ENCODE data around the gene TACR2. TPM values are rescaled to one million over a fixed set of nuclear protein-coding genes. Genes with fewer than 3 reads are reported as not detected.
A peak's percentile ranks its signal among the peaks of the same experiment; 100 is the strongest.

TACR2 gene
- total RNA-seq, 1 donor from 2014 or later = not detected

DNA sequence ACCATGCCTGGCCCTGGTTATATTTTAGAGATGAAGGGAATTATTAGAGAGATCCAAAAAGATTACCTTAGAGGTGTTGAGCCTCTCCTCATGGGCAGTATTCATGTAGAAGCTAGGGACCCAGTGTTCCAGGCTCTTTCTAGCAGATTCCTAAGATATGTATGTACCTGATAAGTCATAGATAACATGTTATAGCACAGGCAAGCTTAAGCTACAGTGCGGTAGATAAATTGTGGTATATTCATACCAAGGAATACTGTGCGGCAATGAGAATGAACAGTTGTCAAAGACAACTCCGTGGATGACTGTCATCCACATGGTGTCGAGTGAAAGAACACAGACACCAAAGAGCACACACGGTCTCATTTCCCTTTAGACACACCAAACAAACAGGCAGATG, 53.1 kb downstream of the TACR2 start:
- H3K36me3 Mint-ChIP-seq (ENCODE audit: low read depth) = peaks cover 32% of the 10 kb centered on the region
- no peaks in the 10 kb centered on the region for H3K9me3 Mint-ChIP-seq
- no peak overlapping the region for H3K27ac Mint-ChIP-seq
- H3K4me3 Mint-ChIP-seq = no peak overlapping the region
- no peaks in the 10 kb centered on the region for H3K27me3 Mint-ChIP-seq (ENCODE audit: insufficient read depth)
- H3K4me1 Mint-ChIP-seq (ENCODE audit: low read depth) = peaks cover 57% of the 10 kb centered on the region
- intact Hi-C loops (cut with micrococcal nuclease) = loop anchor here (2.0 kb wide), 1 partner anchor 45 kb away; no protein-coding TSS in a partner anchor
- DNase-seq (ENCODE audit: low spot score) = no peak

DNA sequence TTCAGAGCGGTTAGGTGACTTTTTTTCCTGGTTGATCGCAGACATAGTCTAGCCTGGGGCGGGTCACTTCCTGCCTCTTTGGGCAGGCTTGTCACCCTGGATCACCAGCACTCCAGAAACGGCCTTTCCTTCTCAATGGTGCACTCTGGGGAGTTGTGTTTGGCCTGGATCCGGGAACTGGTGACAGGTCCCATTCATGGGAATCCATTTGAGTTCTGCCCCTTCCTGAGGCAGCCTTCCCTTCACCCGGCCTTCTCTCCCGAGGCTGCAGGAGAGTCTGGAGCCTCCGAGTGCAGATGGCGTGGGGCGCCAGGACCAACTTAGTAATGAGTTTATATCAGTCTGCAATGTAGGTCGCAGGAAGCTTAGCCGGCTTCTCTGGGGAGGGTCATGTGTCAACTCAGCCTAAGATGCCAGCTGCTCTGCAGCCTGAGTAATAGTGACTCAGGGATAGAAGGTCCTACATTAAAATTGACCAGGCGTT, 54.2 kb downstream of the TACR2 start:
- Mint-ChIP-seq H3K36me3 (ENCODE audit: low read depth) (peaks cover 29% of the 10 kb centered on the region), H3K27ac (peak overlapping the region; percentile 40), H3K9me3 (no peaks in the 10 kb centered on the region), H3K4me1 (ENCODE audit: low read depth) (peaks cover 64% of the 10 kb centered on the region), H3K27me3 (ENCODE audit: insufficient read depth) (no peaks in the 10 kb centered on the region), H3K4me3 (no peak overlapping the region)
- intact Hi-C loops (cut with micrococcal nuclease) = loop anchor here (2.0 kb wide), 1 partner anchor 44 kb away; no protein-coding TSS in a partner anchor
- no peak for DNase-seq (ENCODE audit: low spot score)

- H3K4me3 Mint-ChIP-seq = no peak overlapping the region
- peaks cover 25% of the 10 kb centered on the region for H3K36me3 Mint-ChIP-seq (ENCODE audit: low read depth)
- H3K4me1 Mint-ChIP-seq (ENCODE audit: low read depth) = peaks cover 64% of the 10 kb centered on the region
- intact Hi-C loops (cut with micrococcal nuclease) = no loop called here
- no peaks in the 10 kb centered on the region for H3K27me3 Mint-ChIP-seq (ENCODE audit: insufficient read depth)
- no peak for DNase-seq (ENCODE audit: low spot score)
- H3K27ac Mint-ChIP-seq = no peak overlapping the region
- no peaks in the 10 kb centered on the region for H3K9me3 Mint-ChIP-seq
These were observed 55.5 kb downstream of the TACR2 start for GRCh38 chr10:69361303-69361614.

GRCh38 chr10:69360485-69361302, 56.0 kb downstream of the TACR2 start:
- H3K27ac Mint-ChIP-seq = no peak overlapping the region
- no peaks in the 10 kb centered on the region for H3K27me3 Mint-ChIP-seq (ENCODE audit: insufficient read depth)
- no peaks in the 10 kb centered on the region for H3K9me3 Mint-ChIP-seq
- H3K4me3 Mint-ChIP-seq = no peak overlapping the region
- peaks cover 25% of the 10 kb centered on the region for H3K36me3 Mint-ChIP-seq (ENCODE audit: low read depth)
- H3K4me1 Mint-ChIP-seq (ENCODE audit: low read depth) = peaks cover 64% of the 10 kb centered on the region
- no peak for DNase-seq (ENCODE audit: low spot score)
- intact Hi-C loops (cut with micrococcal nuclease) = no loop called here

- intact Hi-C loops (cut with micrococcal nuclease) = no loop called here
- Mint-ChIP-seq H3K4me1 (ENCODE audit: low read depth) (peaks cover 57% of the 10 kb centered on the region), H3K9me3 (no peaks in the 10 kb centered on the region), H3K4me3 (peak overlapping the region; percentile 34), H3K27me3 (ENCODE audit: insufficient read depth) (no peaks in the 10 kb centered on the region), H3K27ac (peak overlapping the region; percentile 35), H3K36me3 (ENCODE audit: low read depth) (peaks cover 22% of the 10 kb centered on the region)
- DNase-seq (ENCODE audit: low spot score) = peak; percentile 11
These were observed 57.1 kb downstream of the TACR2 start for GRCh38 chr10:69359594-69359993.

- intact Hi-C loops (cut with micrococcal nuclease) = no loop called here
- Mint-ChIP-seq H3K36me3 (ENCODE audit: low read depth) (peaks cover 22% of the 10 kb centered on the region), H3K4me3 (peak overlapping the region; percentile 0), H3K27ac (peak overlapping the region; percentile 35), H3K9me3 (no peaks in the 10 kb centered on the region), H3K4me1 (ENCODE audit: low read depth) (peaks cover 55% of the 10 kb centered on the region), H3K27me3 (ENCODE audit: insufficient read depth) (no peaks in the 10 kb centered on the region)
- no peak for DNase-seq (ENCODE audit: low spot score)
These were observed 57.6 kb downstream of the TACR2 start for GRCh38 chr10:69359148-69359547.

GRCh38 chr10:69358148-69358795, 58.4 kb downstream of the TACR2 start:
- no peak overlapping the region for H3K27ac Mint-ChIP-seq
- no peaks in the 10 kb centered on the region for H3K9me3 Mint-ChIP-seq

GRCh38 chr10:69356187-69356586, 60.5 kb downstream of the TACR2 start:
- H3K4me1 Mint-ChIP-seq (ENCODE audit: low read depth) = peaks cover 48% of the 10 kb centered on the region
- peaks cover 24% of the 10 kb centered on the region for H3K36me3 Mint-ChIP-seq (ENCODE audit: low read depth)
- no peaks in the 10 kb centered on the region for H3K27me3 Mint-ChIP-seq (ENCODE audit: insufficient read depth)
- DNase-seq (ENCODE audit: low spot score) = no peak
- no peak overlapping the region for H3K27ac Mint-ChIP-seq
- intact Hi-C loops (cut with micrococcal nuclease) = no loop called here
- no peaks in the 10 kb centered on the region for H3K9me3 Mint-ChIP-seq
- H3K4me3 Mint-ChIP-seq = no peak overlapping the region

More at GRCh38 chr10:69358148-69358795, 58.4 kb downstream of the TACR2 start:
- Mint-ChIP-seq H3K27me3 (ENCODE audit: insufficient read depth) (no peaks in the 10 kb centered on the region), H3K4me3 (no peak overlapping the region), H3K36me3 (ENCODE audit: low read depth) (peaks cover 24% of the 10 kb centered on the region), H3K4me1 (ENCODE audit: low read depth) (peaks cover 57% of the 10 kb centered on the region)
- no peak for DNase-seq (ENCODE audit: low spot score)
- intact Hi-C loops (cut with micrococcal nuclease) = no loop called here

GRCh38 chr10:69353977-69354635, 62.6 kb downstream of the TACR2 start:
- Mint-ChIP-seq H3K36me3 (ENCODE audit: low read depth) (peaks cover 32% of the 10 kb centered on the region), H3K4me1 (ENCODE audit: low read depth) (peaks cover 42% of the 10 kb centered on the region), H3K4me3 (no peak overlapping the region), H3K27me3 (ENCODE audit: insufficient read depth) (no peaks in the 10 kb centered on the region), H3K9me3 (no peaks in the 10 kb centered on the region), H3K27ac (peak overlapping the region; percentile 8)
- intact Hi-C loops (cut with micrococcal nuclease) = no loop called here
- DNase-seq (ENCODE audit: low spot score) = no peak

Other genes starting within 250 kb of the TACR2 start
- 67.5 and 69.1 TPM in 2 replicates for gene SUPV3L1, start 236.7 kb downstream of the TACR2 start, total RNA-seq
- gene HKDC1, start 196.6 kb downstream of the TACR2 start, total RNA-seq = 0.05 and 0.12 TPM in 2 replicates
- gene HK1, start 138.4 kb downstream of the TACR2 start, total RNA-seq = 155 and 161 TPM in 2 replicates
- 1.6 and 2.7 TPM in 2 replicates for gene TSPAN15, start 34.5 kb upstream of the TACR2 start, total RNA-seq
- not detected in 2 replicates for gene NEUROG3, start 156.5 kb upstream of the TACR2 start, total RNA-seq
- gene FAM241B, start 213.3 kb upstream of the TACR2 start, total RNA-seq = 10.2 and 10.9 TPM in 2 replicates

All from activated T-helper 1 cell treated with anti-CD3 and anti-CD28 coated beads, Interleukin-12 subunit alpha, Interleukin-12 subunit beta, Interleukin-2, Interleukin-4 antibody, amounts not matched to agents 30 ng/mL and 10 ng/mL and 1 ng/mL, durations not matched to agents 14 hours and 24 hours and 36 hours (primary cell).